Heart right ventricle (tissue), 16 donors: ENCODE measurements around the gene IL1RN. TPM values are rescaled to one million over a fixed set of nuclear protein-coding genes. Genes with fewer than 3 reads are reported as not detected.

Experiments used
- ATAC-seq, 8 donors: fragments of 200-7000 bp; cut with Tn5 transposase; one replicate each; pipeline ENCODE4 v1.9.1; 2020; ENCODE audit warnings: mild to moderate bottlenecking in 8 of 8, moderate library complexity in 8 of 8, moderate number of reproducible peaks in 1 of 8
- DNase-seq, 2 donors: peaks; one replicate each; pipeline ENCODE4 v3.0.0-alpha.2; 2020
- H3K27ac ChIP-seq, 10 donors: fragments of 200-600 bp; sonication (generic) in 2 of 10; one replicate each; pipeline versions ENCODE4 v1.5.0 to v1.8.0; 2020 to 2022; ENCODE audit warnings: mild to moderate bottlenecking in 3 of 10
- H3K27me3 ChIP-seq, 7 donors: fragments of 200-600 bp; one replicate each; pipeline ENCODE4 v1.8.0; 2021 to 2022; ENCODE audit warnings: mild to moderate bottlenecking in 2 of 7
- H3K36me3 ChIP-seq, 9 donors: fragments of 200-600 bp; sonication (generic) in 1 of 9; one replicate each; pipeline versions ENCODE4 v1.5.0 to v1.8.0; 2020 to 2022; ENCODE audit warnings: mild to moderate bottlenecking in 2 of 9
- H3K4me1 ChIP-seq, 9 donors: fragments of 200-600 bp; sonication (generic) in 1 of 9; one replicate each; pipeline versions ENCODE4 v1.5.0 to v1.8.0; 2020 to 2022; ENCODE audit warnings: mild to moderate bottlenecking in 4 of 9
- H3K4me3 ChIP-seq, 10 donors: fragments of 200-600 bp; sonication (generic) in 2 of 10; one replicate each; pipeline versions ENCODE4 v1.5.0 to v1.8.0; 2020 to 2022; ENCODE audit warnings: mild to moderate bottlenecking in 7 of 10, moderate library complexity in 2 of 10
- H3K9me3 ChIP-seq, 11 donors: fragments of 200-600 bp in 10 of 11; sonication (generic) in 2 of 11; one replicate each; pipeline versions ENCODE4 v1.5.0 to v1.8.0; 2013 to 2022; ENCODE audit warnings: mild to moderate bottlenecking in 2 of 11, control low read depth in 1 of 11, moderate library complexity in 1 of 11
- CTCF ChIP-seq, 9 donors: fragments of 200-600 bp; sonication (generic) in 2 of 9; IDR thresholded peaks; one replicate each; pipeline versions ENCODE4 v1.5.0 to v1.8.0; 2021 to 2022; ENCODE audit warnings: antibody characterized with exemption in 9 of 9, mild to moderate bottlenecking in 5 of 9, moderate library complexity in 1 of 9
- WGBS, 2 donors: extraction: QIAGEN DNeasy Blood & Tissue Kit; methylation state at CpG; one replicate each; pipeline ENCODE4 v1.1.7; 2013; ENCODE audit warnings: inconsistent platforms in 1 of 2; 5-methylcytosine and 5-hydroxymethylcytosine counted together
- intact Hi-C, 10 donors: fragments of 100-400 bp; cut with DNase I; formaldehyde crosslinking; loops; one replicate each; pipeline versions ENCODE4 v1.11.1 to v1.14.2; 2022
- polyA plus RNA-seq, 2 donors: library from polyadenylated mRNA; stranded (reverse); fragments of 200-250 nt; gene quantifications; one replicate each; pipeline ENCODE4 v1.2.3, GENCODE V29; 2013
- total RNA-seq, 10 donors: library from RNA; stranded (reverse); fragmentation: NEBNext Ultra II Directional in 3 of 10; extraction: Animal tissue kit (Norgen Biotek cat#: 25700) in 3 of 10; gene quantifications; one replicate each; pipeline versions ENCODE4 v1.2.1 to v1.2.4, GENCODE V29; 2021 to 2023
- donor health status: Arrhythmogenic right ventricular cardiomyopathy.
- donor health status: ischemic (EF 13 %, LVEDD 7.1; RV severe dilation, severe dysfunction).
- donor health status: healthy with polysubstance abuse.
- donor health status: DM: no; HTN: yes; CAD: no.
- donor health status: DM: no; HTN: no; CAD: no.
- donor health status: ischemic (EF 25% LVEDD 6.9; RV normal size, moderate dysfunction).
- donor health status: ischemic (EF 25% LVEDD 5.7; RV mildly dilated, moderate dysfunction).
- donor health status: healthy.
- donor health status: DM: yes; HTN: yes; CAD: no.
- donor health status: Ischemic cardiomyopathy.
- donor health status: ischemic (EF 35%, LVEDD 5.7; RV mildly dilated, moderate dysfunction).
- donor health status: nonischemic (EF 11% LVEDD 7.7; RV severe dilation, severe dysfunction).
- donor health status: DM: yes; HTN: yes; CAD: no.
- donor health status: PGD.
- donor health status: ischemic (EF 29% LVEDD 5.4; RV normal size, mild dysfunction).
- donor health status: nonischemic (EF 23%, LVEDD 6.1; RV moderate dilation, normal function).

IL1RN gene
- total and polyA plus RNA-seq, 12 donors = 0.22 to 9.2 (median 0.85) TPM; not detected in 2

GRCh38 chr2:113112871-113113270, 14.5 kb upstream of the IL1RN start:
- H3K27ac ChIP-seq = no peak overlapping the region
- H3K9me3 ChIP-seq = no peaks in the 10 kb centered on the region
- DNase-seq (no peak), ATAC-seq (no peak)
- intact Hi-C loops = no loop called here
- H3K36me3 ChIP-seq = no peaks in the 10 kb centered on the region
- peaks cover 0 to 35% (median 0%) of the 10 kb centered on the region in 9 donors for H3K4me1 ChIP-seq
- H3K27me3 ChIP-seq = peaks cover 0 to 23% (median 13%) of the 10 kb centered on the region in 7 donors
- WGBS, 2 donors = 79 to 86% methylated on average over 6 of the region's 6 CpGs
- H3K4me3 ChIP-seq = no peak overlapping the region
- no peak for TF ChIP-seq CTCF (IDR thresholded peaks at IDR 0.05)

GRCh38 chr2:113113807-113114206, 13.6 kb upstream of the IL1RN start:
- no peak for TF ChIP-seq CTCF (IDR thresholded peaks at IDR 0.05)
- WGBS, 2 donors = 59 to 62% methylated on average over 3 of the region's 3 CpGs

GRCh38 chr2:113114224-113114945, 13.0 kb upstream of the IL1RN start:
- peaks cover 0 to 35% (median 0%) of the 10 kb centered on the region in 9 donors for H3K4me1 ChIP-seq
- no peaks in the 10 kb centered on the region for H3K9me3 ChIP-seq
- H3K27me3 ChIP-seq = peaks cover 0 to 14% (median 5%) of the 10 kb centered on the region in 7 donors
- DNase-seq (no peak), ATAC-seq (no peak)
- H3K27ac ChIP-seq = no peak overlapping the region
- H3K36me3 ChIP-seq = no peaks in the 10 kb centered on the region
- no peak overlapping the region for H3K4me3 ChIP-seq
- intact Hi-C loops = no loop called here
- 81 to 82% methylated on average over 6 of the region's 6 CpGs for WGBS, 2 donors
- no peak for TF ChIP-seq CTCF (IDR thresholded peaks at IDR 0.05)

More at GRCh38 chr2:113113807-113114206, 13.6 kb upstream of the IL1RN start:
- Histone ChIP-seq H3K4me3 (no peak overlapping the region), H3K27ac (no peak overlapping the region), H3K27me3 (peaks cover 0 to 19% (median 6%) of the 10 kb centered on the region in 7 donors), H3K9me3 (no peaks in the 10 kb centered on the region), H3K36me3 (no peaks in the 10 kb centered on the region), H3K4me1 (peaks cover 0 to 35% (median 0%) of the 10 kb centered on the region in 9 donors)
- ATAC-seq (no peak), DNase-seq (no peak)
- intact Hi-C loops = no loop called here

- Histone ChIP-seq H3K27ac (no peak overlapping the region), H3K9me3 (no peaks in the 10 kb centered on the region), H3K27me3 (peaks cover 0 to 14% (median 3%) of the 10 kb centered on the region in 7 donors), H3K4me3 (no peak overlapping the region), H3K36me3 (no peaks in the 10 kb centered on the region), H3K4me1 (peaks cover 0 to 35% (median 0%) of the 10 kb centered on the region in 9 donors)
- no peak for TF ChIP-seq CTCF (IDR thresholded peaks at IDR 0.05)
- DNase-seq = no peak
- no peak for ATAC-seq
- intact Hi-C loops = no loop called here
- WGBS, 2 donors = 83 to 84% methylated on average over 4 of the region's 4 CpGs
These were observed 12.4 kb upstream of the IL1RN start for GRCh38 chr2:113114996-113115395.
